ENCODE measurements around the gene SLC17A2. TPM values are rescaled to one million over a fixed set of nuclear protein-coding genes. Genes with fewer than 3 reads are reported as not detected.
A peak's percentile ranks its signal among the peaks of the same experiment; 100 is the strongest.

Gene SLC17A2
- total and polyA plus RNA-seq, 7 experiments from 2014 or later = 0.15 TPM; not detected in 6

GRCh38 chr6:25878721-25879322 lies 51.7 kb downstream of the SLC17A2 start:
- Mint-ChIP-seq H3K27ac (no peak overlapping the region), H3K4me3 (no peak overlapping the region)

GRCh38 chr6:25875926-25876602 lies 54.4 kb downstream of the SLC17A2 start:
- Histone ChIP-seq H3K4me1 (ENCODE audit: control insufficient read depth in 2 of 2, insufficient read depth in 2 of 2, low read length in 2 of 2) (peaks cover 4 to 15% of the 10 kb centered on the region in 2 donors), H3K36me3 (ENCODE audit: control insufficient read depth in 2 of 3, insufficient read depth in 3 of 3, low read length in 3 of 3) (no peaks in the 10 kb centered on the region), H3K27ac (ENCODE audit: low read depth, low read length) (no peak overlapping the region), H3K4me3 (ENCODE audit: low read length) (no peak overlapping the region), H3K27me3 (ENCODE audit: control insufficient read depth in 2 of 2, insufficient read depth in 2 of 2, low read length in 2 of 2) (no peaks in the 10 kb centered on the region), H3K9me3 (ENCODE audit: control insufficient read depth in 2 of 3, low read length in 3 of 3) (no peaks in the 10 kb centered on the region)
- Mint-ChIP-seq H3K36me3 (peaks cover 0 to 8% (median 0%) of the 10 kb centered on the region in 5 donors), H3K27ac (no peak overlapping the region), H3K4me1 (peaks cover 13 to 46% (median 20%) of the 10 kb centered on the region in 7 donors), H3K4me3 (peak overlapping the region in 1 of 10 donors; percentile 6), H3K27me3 (peaks cover 0 to 10% (median 0%) of the 10 kb centered on the region in 5 donors), H3K9me3 (peaks cover 0 to 5% (median 0%) of the 10 kb centered on the region in 11 donors)
- intact Hi-C loops (cut with micrococcal nuclease) = loop anchor here in 1 of 2 donors (1.0 to 5.0 kb wide), 2 partner anchors 10 to 86 kb away; partner anchors contain the start of gene TRIM38
- no peak for ATAC-seq
- DNase-seq = no peak
- ChIA-PET POLR2A (interaction anchor here (1.4 kb wide), 1 partner anchor 144 kb away, joined by 3 read pairs; a partner anchor contains a TSS), CTCF (no interaction called here)

More at GRCh38 chr6:25878721-25879322, 51.7 kb downstream of the SLC17A2 start:
- Histone ChIP-seq H3K9me3 (ENCODE audit: control insufficient read depth in 2 of 3, low read length in 3 of 3) (no peaks in the 10 kb centered on the region), H3K36me3 (ENCODE audit: control insufficient read depth in 2 of 3, insufficient read depth in 3 of 3, low read length in 3 of 3) (no peaks in the 10 kb centered on the region), H3K4me1 (ENCODE audit: control insufficient read depth in 2 of 2, insufficient read depth in 2 of 2, low read length in 2 of 2) (peaks cover 4 to 5% of the 10 kb centered on the region in 2 donors), H3K27me3 (ENCODE audit: control insufficient read depth in 2 of 2, insufficient read depth in 2 of 2, low read length in 2 of 2) (no peaks in the 10 kb centered on the region), H3K4me3 (ENCODE audit: low read length) (no peak overlapping the region), H3K27ac (ENCODE audit: low read depth, low read length) (no peak overlapping the region)
- Mint-ChIP-seq H3K27me3 (peaks cover 0 to 7% (median 0%) of the 10 kb centered on the region in 5 donors), H3K4me1 (peaks cover 10 to 44% (median 13%) of the 10 kb centered on the region in 7 donors), H3K36me3 (peaks cover 0 to 6% (median 0%) of the 10 kb centered on the region in 5 donors), H3K9me3 (no peaks in the 10 kb centered on the region)
- ChIA-PET CTCF (interaction anchor here (1.0 kb wide), 1 partner anchor 122 kb away, joined by 4 read pairs; no protein-coding TSS in a partner anchor), POLR2A (no interaction called here)
- DNase-seq = no peak
- intact Hi-C loops (cut with micrococcal nuclease) = loop anchor here in 1 of 2 donors (5.0 kb wide), 1 partner anchor 83 kb away; the partner anchor contains the start of gene TRIM38
- no peak for ATAC-seq

GRCh38 chr6:25875563-25875905 lies 55.0 kb downstream of the SLC17A2 start:
- DNase-seq = no peak
- Mint-ChIP-seq H3K4me3 (no peak overlapping the region), H3K9me3 (peaks cover 0 to 5% (median 0%) of the 10 kb centered on the region in 11 donors), H3K36me3 (peaks cover 0 to 8% (median 0%) of the 10 kb centered on the region in 5 donors), H3K4me1 (peaks cover 13 to 46% (median 20%) of the 10 kb centered on the region in 7 donors), H3K27ac (no peak overlapping the region), H3K27me3 (peaks cover 0 to 10% (median 0%) of the 10 kb centered on the region in 5 donors)
- intact Hi-C loops (cut with micrococcal nuclease) = loop anchor here in 1 of 2 donors (1.0 to 5.0 kb wide), 2 partner anchors 9 to 87 kb away; partner anchors contain the start of gene TRIM38
- no peaks in the 10 kb centered on the region for H3K36me3 ChIP-seq (ENCODE audit: control insufficient read depth in 2 of 3, insufficient read depth in 3 of 3, low read length in 3 of 3)
- H3K4me1 ChIP-seq (ENCODE audit: control insufficient read depth in 2 of 2, insufficient read depth in 2 of 2, low read length in 2 of 2) = peaks cover 4 to 15% of the 10 kb centered on the region in 2 donors
- no peaks in the 10 kb centered on the region for H3K9me3 ChIP-seq (ENCODE audit: control insufficient read depth in 2 of 3, low read length in 3 of 3)
- CTCF ChIA-PET = no interaction called here
- POLR2A ChIA-PET = no interaction called here
- ATAC-seq = no peak
- no peak overlapping the region for H3K27ac ChIP-seq (ENCODE audit: low read depth, low read length)
- H3K27me3 ChIP-seq (ENCODE audit: control insufficient read depth in 2 of 2, insufficient read depth in 2 of 2, low read length in 2 of 2) = no peaks in the 10 kb centered on the region
- H3K4me3 ChIP-seq (ENCODE audit: low read length) = no peak overlapping the region

- peak overlapping the region in 1 of 10 donors; percentile 69 for H3K4me3 Mint-ChIP-seq
- H3K27me3 Mint-ChIP-seq = peaks cover 0 to 10% (median 0%) of the 10 kb centered on the region in 5 donors
- H3K36me3 Mint-ChIP-seq = peaks cover 0 to 9% (median 0%) of the 10 kb centered on the region in 5 donors
- no peak overlapping the region for H3K27ac ChIP-seq (ENCODE audit: low read depth, low read length)
- H3K27me3 ChIP-seq (ENCODE audit: control insufficient read depth in 2 of 2, insufficient read depth in 2 of 2, low read length in 2 of 2) = no peaks in the 10 kb centered on the region
- no peak overlapping the region for H3K4me3 ChIP-seq (ENCODE audit: low read length)
- no peaks in the 10 kb centered on the region for H3K9me3 ChIP-seq (ENCODE audit: control insufficient read depth in 2 of 3, low read length in 3 of 3)
- DNase-seq (no peak), ATAC-seq (no peak)
- no peaks in the 10 kb centered on the region for H3K36me3 ChIP-seq (ENCODE audit: control insufficient read depth in 2 of 3, insufficient read depth in 3 of 3, low read length in 3 of 3)
- H3K27ac Mint-ChIP-seq = peak overlapping the region in 1 of 9 donors; percentile 83
- CTCF ChIA-PET = interaction anchor here (0.5 kb wide), 1 partner anchor 157 kb away, joined by 3 read pairs; no protein-coding TSS in a partner anchor
- peaks cover 4 to 15% of the 10 kb centered on the region in 2 donors for H3K4me1 ChIP-seq (ENCODE audit: control insufficient read depth in 2 of 2, insufficient read depth in 2 of 2, low read length in 2 of 2)
- intact Hi-C loops (cut with micrococcal nuclease) = loop anchor here in 1 of 2 donors (1.0 to 5.0 kb wide), 2 partner anchors 9 to 87 kb away; partner anchors contain the start of gene TRIM38
- POLR2A ChIA-PET = no interaction called here
- peaks cover 13 to 46% (median 20%) of the 10 kb centered on the region in 7 donors for H3K4me1 Mint-ChIP-seq
- peaks cover 0 to 7% (median 0%) of the 10 kb centered on the region in 11 donors for H3K9me3 Mint-ChIP-seq
Measured at GRCh38 chr6:25874822-25875562, 55.5 kb downstream of the SLC17A2 start.

GRCh38 chr6:25874118-25874517 lies 56.4 kb downstream of the SLC17A2 start, which contains the start of gene SLC17A3:
TSS of gene SLC17A3 (minus strand) at chr6:25874243. CDS start at chr6:25868387, 5,856 bp downstream.
- Mint-ChIP-seq H3K4me1 (peaks cover 13 to 43% (median 20%) of the 10 kb centered on the region in 7 donors), H3K9me3 (peaks cover 0 to 8% (median 0%) of the 10 kb centered on the region in 11 donors), H3K27ac (peak within 1 kb of the TSS in 2 of 9 donors; percentile 39 to 83), H3K36me3 (peaks cover 0 to 9% (median 0%) of the 10 kb centered on the region in 5 donors), H3K27me3 (peaks cover 0 to 6% (median 0%) of the 10 kb centered on the region in 5 donors), H3K4me3 (peak within 1 kb of the TSS in 1 of 10 donors; percentile 69)
- Histone ChIP-seq H3K4me3 (ENCODE audit: low read length) (no peak within 1 kb of the TSS), H3K4me1 (ENCODE audit: control insufficient read depth in 2 of 2, insufficient read depth in 2 of 2, low read length in 2 of 2) (peaks cover 4 to 15% of the 10 kb centered on the region in 2 donors), H3K36me3 (ENCODE audit: control insufficient read depth in 2 of 3, insufficient read depth in 3 of 3, low read length in 3 of 3) (no peaks in the 10 kb centered on the region), H3K27ac (ENCODE audit: low read depth, low read length) (no peak within 1 kb of the TSS), H3K27me3 (ENCODE audit: control insufficient read depth in 2 of 2, insufficient read depth in 2 of 2, low read length in 2 of 2) (no peaks in the 10 kb centered on the region), H3K9me3 (ENCODE audit: control insufficient read depth in 2 of 3, low read length in 3 of 3) (no peaks in the 10 kb centered on the region)
- intact Hi-C loops (cut with micrococcal nuclease) = no loop called here
- DNase-seq (no peak), ATAC-seq (no peak)
- POLR2A ChIA-PET = no interaction called here
- CTCF ChIA-PET = interaction anchor here (0.5 kb wide), 1 partner anchor 156 kb away, joined by 3 read pairs; no protein-coding TSS in a partner anchor

- Histone ChIP-seq H3K27ac (ENCODE audit: low read depth, low read length) (no peak overlapping the region), H3K4me1 (ENCODE audit: control insufficient read depth in 2 of 2, insufficient read depth in 2 of 2, low read length in 2 of 2) (peaks cover 4 to 15% of the 10 kb centered on the region in 2 donors), H3K36me3 (ENCODE audit: control insufficient read depth in 2 of 3, insufficient read depth in 3 of 3, low read length in 3 of 3) (no peaks in the 10 kb centered on the region), H3K27me3 (ENCODE audit: control insufficient read depth in 2 of 2, insufficient read depth in 2 of 2, low read length in 2 of 2) (no peaks in the 10 kb centered on the region), H3K4me3 (ENCODE audit: low read length) (no peak overlapping the region), H3K9me3 (ENCODE audit: control insufficient read depth in 2 of 3, low read length in 3 of 3) (no peaks in the 10 kb centered on the region)
- H3K27ac Mint-ChIP-seq = peak overlapping the region in 5 of 9 donors; percentile 3 to 47 (median 13)
- DNase-seq (peak in 3 of 9 donors; percentile 15 to 24 (median 19)), ATAC-seq (peak; percentile 82)
- peaks cover 0 to 9% (median 0%) of the 10 kb centered on the region in 5 donors for H3K36me3 Mint-ChIP-seq
- H3K4me1 Mint-ChIP-seq = peaks cover 13 to 43% (median 20%) of the 10 kb centered on the region in 7 donors
- POLR2A ChIA-PET = no interaction called here
- CTCF ChIA-PET = interaction anchor here (0.6 to 1.0 kb wide), 2 partner anchors 9 to 316 kb away, joined by 3 to 4 read pairs; no protein-coding TSS in a partner anchor
- H3K4me3 Mint-ChIP-seq = no peak overlapping the region
- H3K27me3 Mint-ChIP-seq = peaks cover 0 to 6% (median 0%) of the 10 kb centered on the region in 5 donors
- intact Hi-C loops (cut with micrococcal nuclease) = no loop called here
- H3K9me3 Mint-ChIP-seq = peaks cover 0 to 10% (median 0%) of the 10 kb centered on the region in 11 donors
Measured at GRCh38 chr6:25872814-25873213, 57.7 kb downstream of the SLC17A2 start.
